ENCODE data around the gene RSRC1.
"Not testable (repeated sequence)": the region's sequence is repeated elsewhere in the genome, so short reads cannot be mapped to it uniquely, and the experiment has no call there.

RSRC1 gene

DNA sequence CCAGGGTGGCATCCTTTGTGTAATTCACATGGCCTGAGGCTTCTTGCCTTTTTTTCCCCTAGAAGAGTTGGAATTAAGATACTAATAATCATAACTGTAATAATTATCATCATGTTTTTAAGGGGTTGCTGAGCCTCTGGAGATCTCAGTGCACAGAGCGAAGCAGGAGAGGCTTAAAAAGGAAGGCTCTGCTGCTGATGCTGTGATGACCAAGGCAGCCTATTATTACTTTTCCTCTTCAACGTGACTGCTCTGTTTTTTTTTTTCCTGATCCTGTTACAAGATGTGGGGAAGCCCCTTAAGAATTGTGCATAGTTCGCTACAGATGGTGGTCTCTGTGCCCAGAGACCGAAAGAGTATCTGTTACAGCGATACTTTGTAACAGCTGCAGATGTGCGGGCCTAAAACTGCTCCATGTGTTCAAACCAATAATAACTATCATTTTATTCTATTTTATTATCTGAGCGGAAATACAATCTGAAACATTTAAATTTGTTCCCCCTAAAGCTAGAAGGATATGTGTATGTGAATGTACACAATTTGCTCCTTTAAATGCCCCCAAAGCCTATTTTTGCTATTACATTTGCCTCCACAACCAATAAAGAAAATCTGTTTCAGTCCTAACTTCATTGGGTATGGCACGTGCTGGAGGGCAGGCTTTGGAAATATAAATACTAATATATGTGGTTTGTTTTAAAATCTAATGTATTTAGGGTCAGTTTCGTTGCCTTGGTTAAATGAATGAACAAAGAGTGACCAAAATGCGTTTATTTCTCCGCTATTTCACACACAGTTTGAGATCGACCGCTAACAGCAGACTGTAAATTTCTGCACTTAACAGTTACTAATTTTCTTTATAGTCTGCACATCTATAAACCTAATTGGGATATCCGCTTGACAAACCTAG is 8.3 kb upstream of the RSRC1 start:
- DNase-seq (ENCODE audit: low read depth): no peak

DNA sequence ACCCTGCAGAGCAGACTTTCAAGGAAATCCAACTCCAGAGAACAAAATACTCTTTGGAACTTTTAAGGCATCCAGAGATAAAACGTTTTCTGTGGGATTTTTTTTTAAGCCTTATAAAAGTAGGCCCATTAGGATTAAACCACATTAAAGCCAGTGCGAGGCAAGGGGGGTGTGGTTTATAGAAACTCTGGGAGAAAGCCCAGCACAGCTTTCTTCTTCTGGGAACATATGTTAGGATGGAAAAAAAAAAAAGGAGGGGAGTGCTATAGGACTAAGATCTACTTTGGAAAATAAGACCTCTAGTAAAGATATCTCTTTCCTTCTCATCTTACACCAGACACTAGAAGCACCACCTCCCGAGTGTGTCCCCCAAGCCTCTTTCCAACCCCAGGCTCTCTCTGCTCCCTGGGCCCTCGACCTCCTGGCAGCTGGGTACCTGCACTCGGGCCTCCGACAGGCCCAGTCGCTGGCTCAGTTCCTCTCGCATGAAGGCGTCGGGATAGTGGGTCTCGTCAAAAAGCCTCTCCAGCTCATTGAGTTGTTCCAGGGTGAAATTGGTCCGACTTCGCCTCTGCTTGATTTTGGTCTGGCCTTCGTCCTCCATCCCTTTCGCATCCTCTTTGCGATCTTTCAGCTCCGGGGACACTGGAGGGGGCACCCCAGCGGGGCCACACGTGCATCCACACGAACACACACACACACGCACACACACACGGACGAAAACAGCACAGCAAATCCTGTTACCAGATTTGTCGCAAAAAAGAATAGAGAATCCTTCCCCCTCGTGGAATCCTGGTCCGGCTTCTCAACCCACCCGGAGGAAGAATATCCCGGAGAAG is 7.4 kb upstream of the RSRC1 start:
- DNase-seq (ENCODE audit: low read depth): no peak

DNA sequence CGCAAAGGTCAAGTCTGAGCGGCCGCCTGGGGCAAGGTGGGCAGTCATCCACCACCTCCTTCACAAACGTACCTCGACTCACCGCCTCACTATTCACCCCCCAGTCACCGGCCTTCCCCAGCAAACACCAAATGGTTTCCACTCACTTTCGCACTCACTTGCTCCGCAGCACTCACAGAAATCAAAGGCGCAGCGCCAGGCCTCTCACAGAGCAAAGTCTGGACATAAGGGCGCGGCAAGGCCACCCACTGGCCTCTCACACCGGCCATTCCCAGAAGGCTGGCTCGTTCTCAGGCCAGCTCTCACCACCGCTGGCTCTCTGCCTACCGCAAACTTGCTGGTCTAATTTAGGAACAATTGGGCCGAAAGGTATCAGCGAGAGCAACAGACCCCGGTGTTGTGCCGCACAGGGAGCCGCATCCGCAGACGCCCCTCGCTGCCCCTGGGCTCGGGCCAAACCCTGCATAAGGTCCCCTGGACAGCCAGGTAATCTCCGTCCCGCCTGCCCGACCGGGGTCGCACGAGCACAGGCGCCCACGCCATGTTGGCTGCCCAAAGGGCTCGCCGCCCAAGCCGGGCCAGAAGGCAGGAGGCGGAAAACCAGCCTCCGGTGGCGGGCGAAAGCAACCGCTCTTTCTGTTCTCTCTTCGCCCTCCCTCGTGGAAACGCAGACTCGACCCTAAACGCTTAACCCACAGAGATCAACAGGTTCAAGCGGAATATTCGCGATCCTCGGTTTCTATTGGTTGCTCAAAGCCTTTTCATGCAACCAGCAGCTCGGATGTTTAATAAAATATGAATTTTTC is 6.6 kb upstream of the RSRC1 start:
- DNase-seq (ENCODE audit: low read depth): no peak

DNA sequence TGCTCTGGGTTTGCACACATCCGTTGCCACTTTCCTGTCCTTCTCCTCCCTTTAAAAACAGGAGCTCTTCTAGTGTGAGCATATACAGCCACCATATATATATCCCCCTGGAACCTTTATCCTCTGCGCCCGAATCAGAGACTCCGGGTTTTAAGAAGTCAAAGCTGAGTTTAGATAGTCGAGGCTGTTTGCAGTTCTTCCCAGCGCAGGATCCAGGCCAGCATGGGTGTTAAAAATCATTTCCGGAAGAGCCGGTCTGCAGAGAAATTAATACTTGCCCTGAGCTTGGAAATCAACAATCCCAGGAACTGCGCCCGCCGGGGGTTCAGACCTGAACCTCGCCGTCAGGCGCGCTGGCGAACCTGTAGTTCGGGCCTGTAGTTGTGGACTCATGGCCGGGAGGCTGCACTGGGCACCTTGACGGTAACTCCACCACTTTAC is 6.0 kb upstream of the RSRC1 start:
- no peak for DNase-seq (ENCODE audit: low read depth)

DNA sequence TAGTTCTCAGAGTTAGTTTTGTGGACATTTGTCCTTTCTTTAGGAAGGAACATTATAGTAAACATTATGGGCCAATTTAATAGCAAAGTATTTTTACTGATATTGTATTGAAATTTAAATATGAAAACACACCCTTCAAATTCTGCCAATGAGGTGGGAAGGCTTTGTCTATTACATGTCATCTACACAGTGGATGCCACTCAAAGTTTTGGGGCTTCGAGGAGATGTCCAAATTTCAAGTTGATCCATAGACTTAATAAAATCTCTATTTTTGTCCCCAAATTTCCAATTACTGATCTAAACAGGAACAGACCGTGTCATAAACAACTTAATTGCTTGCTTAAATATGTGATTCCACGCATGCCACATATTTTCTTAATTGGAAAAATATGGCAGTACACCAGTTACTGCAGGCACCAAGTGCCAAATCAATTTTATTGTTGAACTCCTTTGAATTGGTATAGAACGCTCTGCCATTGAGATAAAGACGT is 5.4 kb upstream of the RSRC1 start:
- no peak for DNase-seq (ENCODE audit: low read depth)

DNA sequence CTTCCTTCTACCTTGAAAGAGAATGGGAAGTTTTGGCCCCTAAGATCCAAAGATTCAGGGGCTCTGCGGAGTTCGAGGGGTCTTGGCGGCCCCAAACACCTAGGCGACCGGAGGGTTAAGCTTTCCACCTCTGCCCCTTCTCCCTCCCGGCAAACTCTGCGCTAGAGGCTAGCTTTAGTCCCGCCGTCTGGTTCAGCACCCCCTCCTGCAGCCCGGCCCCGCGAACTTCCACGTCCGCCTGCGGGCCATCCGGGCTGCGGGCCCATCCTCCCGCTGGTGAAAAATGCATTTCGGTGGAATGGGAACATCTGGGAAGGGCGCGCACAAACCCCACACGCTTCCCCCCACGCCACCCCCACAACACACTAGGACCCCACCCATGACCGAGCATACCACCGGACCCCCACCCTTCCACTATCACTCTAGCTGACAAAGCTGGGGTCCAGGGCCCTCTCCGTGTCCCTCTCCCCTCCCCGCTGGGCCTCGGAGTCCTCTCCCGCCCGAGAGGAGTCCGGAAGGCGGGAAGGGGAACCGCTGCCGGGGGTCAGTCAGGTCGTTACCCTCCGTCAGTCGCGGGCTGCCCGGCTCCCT is 4.7 kb upstream of the RSRC1 start:
- DNase-seq (ENCODE audit: low read depth): no peak

DNA sequence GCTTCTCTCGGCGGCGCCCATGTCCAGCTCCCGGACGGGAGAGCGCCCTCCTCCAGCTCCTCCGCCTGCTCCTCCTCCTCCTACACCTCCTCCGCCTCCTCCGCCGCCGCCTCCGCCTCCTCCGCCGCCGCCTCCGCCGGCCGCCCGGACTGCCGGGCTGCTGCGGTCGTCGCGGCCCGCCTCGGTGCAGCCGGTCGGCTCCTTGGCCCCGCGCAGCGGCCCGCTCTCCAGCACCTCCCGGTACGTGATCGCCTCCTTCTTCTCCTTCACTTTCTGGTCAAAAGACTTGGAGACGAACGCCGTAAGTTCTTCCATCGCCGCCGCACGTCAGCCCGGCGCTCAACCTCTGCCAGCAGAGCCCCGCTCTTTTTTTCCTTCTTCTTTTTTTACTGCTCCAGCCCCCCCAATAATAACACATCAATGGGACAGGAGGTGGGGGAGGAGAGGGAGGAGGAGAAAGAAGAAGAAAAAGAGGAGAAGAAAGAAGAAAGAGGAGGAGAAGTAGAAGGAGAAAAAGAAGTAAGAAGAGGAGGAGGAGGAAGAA is 4.1 kb upstream of the RSRC1 start:
- no peak for DNase-seq (ENCODE audit: low read depth)

DNA sequence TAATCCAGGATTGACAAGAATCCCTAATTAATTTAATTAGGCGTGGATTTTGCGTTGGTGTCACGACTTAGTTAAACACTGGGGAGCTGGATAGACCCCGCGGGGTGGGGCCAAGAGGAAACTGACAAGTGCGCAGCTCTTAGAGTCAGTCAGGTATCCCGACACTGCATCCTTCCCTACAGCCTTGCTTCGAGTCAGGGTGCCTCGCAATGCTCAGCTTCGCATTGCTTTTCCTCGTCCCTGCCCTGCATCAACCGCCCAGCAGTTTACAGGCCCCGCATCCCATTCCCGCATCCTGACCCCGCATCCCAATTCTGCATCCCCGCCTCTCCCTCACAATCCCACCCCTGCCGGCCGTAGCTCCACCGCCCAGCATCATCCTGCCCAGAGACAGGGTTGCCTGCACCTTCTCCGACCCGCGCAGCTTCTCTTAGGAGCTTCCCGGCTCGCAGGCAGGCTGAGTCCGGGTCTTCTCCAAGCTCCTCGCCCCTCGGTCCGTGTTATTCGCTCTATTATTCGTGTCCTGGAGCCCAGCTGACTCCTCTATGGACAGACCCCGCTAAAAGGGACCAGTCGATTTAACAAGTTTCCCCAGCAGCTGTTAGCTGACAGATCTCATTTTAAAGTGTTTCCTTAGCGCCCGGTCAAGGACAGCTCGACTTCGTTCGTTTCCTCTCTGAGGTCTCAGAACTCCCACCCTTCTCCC is 3.0 kb upstream of the RSRC1 start:
- DNase-seq (ENCODE audit: low read depth): no peak

DNA sequence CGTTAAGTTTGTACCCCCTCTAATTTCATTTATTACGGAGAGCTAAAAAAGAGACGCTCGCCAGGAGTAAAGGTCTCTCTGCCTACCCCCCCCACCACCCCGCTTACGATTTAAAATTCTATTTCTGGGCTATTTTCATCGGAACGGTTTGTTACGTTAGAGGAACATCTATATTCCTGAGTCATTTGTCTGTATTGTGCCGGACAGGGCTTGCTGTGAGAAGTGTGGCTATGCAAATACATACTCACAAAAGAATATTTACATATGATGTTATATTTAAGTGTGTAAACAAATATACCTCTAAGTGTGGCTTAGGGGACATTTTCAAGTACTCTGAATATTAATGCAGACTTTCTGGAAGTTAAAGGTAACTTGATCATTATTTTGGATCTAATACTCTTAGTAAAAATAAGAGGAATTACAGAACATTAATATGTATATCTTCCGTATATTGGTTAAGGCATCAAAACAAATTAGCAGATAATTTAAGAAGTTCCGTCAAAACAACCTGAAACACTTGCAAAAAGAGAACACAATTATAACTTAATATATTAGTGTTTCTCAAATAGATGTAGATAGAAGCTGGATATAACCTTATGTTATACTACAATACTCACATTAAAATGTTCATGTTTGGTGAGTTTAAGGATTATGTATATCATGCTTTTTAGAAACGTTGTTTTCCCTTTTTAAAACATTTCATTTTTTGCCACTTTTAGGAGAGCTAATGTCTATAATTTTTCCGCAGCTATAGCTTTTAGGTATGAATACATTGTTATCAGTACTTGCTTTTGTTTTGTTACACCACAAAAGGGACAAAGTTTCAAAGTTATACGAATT is 2.1 kb upstream of the RSRC1 start:
- no peak for DNase-seq (ENCODE audit: low read depth)

DNA sequence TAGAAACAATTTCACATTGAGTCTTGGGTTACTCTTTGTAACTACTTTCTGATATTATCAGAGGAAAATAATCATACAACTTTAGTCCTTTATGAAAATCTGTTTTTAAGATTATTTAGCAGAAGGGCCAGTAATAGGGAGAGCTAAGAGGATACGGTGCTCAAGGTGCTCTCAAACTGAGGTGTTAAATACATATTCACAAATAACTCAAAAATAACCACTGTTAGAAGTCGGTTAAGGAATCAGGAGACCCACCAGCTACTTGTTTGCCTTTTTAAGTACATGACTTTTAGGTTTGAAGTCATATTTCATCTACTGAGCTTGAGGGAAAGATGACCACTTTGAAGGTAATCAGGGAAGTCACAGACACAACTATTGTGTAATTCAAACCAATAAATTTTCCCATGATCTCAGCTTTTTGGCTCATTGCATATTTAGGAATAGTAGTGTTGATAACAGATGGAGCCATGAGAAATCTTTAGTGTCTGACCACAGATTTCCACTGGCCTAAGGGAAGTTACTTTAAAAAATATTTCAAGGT is 1.4 kb upstream of the RSRC1 start:
- DNase-seq (ENCODE audit: low read depth): no peak

DNA sequence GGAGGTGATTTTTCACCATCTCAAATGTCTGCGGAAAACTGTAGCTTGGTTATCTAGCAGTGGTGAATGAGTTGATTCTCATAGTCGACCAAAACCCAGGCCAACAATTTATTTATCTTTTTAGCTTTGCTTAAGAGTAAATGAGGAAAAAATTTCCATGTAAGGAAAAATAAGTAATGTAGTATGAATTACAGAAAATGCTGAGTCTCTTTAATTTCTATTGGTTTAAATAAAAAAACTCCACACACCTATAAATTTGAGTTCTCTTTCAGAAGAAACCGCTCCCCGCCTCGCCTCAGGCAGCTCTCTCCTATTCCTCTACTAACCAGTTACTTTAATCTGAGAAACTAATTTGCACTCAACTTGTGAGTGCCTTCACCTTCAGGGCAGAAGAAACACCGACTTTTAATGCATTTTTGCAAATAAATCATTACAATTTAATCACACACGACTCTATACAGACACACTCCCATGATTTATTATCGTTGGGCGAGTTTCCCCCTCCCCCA is 540 bp upstream of the RSRC1 start:
- DNase-seq (ENCODE audit: low read depth): no peak

DNA sequence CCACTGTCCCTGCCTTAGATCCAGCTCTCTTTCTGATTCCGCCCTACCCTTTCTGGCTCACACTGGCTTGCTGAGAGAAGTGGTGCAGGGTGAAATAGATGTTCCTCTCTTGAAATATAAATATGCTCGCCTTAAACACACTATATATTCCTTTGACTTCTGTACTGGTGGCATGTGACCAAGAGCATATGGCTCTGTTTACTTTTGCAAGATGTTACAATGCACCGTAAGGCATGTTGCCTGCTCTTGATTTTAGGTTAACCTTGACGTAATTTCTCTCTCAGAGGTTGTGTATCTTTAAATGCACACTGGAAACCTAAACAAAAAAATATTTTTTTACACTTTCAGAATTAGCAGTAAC is 749 bp downstream of the RSRC1 start:
- DNase-seq (ENCODE audit: low read depth): no peak

DNA sequence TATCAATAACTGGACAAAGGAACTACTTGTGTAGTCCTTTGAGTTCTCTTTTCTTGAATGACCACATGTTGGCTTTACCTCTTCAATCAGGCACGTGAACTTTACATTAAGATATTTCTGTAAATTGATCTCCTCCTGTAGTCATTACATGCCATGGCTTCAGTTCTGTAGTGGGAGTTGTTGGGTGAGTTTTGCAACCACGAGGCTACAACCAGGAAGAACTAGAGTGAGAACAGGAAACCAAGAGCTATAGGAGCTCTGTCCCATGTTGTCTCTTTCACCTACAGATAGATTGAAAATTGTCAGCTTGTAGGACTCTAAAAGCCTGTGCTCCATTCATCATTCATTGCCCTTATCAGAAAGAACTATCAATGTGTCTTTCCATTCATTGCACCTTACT is 2.0 kb downstream of the RSRC1 start:
- no peak for DNase-seq (ENCODE audit: low read depth)

DNA sequence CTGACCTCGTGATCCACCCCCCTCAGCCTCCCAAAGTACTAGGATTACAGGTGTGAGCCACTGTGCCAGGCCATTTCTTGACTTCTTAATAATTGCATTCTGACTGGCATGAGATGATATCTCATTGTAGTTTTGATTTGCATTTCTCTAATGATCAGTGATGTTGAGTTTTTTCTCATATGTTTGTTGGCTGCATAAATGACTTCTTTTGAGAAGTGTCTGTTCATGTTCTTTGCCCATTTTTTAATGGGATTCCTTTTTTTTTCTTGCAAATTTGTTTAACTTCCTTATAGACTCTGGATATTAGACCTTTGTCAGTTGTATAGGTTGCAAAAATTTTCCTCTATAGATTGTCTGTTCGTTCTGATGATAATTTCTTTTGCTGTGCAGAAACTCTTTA is 3.7 kb downstream of the RSRC1 start:
- not testable (repeated sequence) for DNase-seq (ENCODE audit: low read depth)

DNA sequence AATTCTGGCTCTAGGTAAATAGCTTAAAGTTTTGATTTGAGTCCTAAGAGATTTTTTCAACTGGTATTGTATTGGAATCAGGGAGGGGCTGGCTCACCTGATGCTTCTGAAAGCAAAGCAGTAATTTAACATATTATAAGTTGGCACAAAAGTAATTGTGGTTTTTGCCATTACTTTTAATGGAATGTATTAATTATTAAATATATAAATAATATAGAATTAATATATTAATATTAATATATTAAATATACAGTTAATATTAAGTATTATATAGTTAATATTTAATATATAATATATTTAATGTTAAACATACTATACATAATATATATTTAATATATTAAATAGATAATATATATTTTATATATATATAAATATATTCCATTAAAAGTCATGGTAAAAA is 10.4 kb downstream of the RSRC1 start:
- DNase-seq (ENCODE audit: low read depth): no peak

DNA sequence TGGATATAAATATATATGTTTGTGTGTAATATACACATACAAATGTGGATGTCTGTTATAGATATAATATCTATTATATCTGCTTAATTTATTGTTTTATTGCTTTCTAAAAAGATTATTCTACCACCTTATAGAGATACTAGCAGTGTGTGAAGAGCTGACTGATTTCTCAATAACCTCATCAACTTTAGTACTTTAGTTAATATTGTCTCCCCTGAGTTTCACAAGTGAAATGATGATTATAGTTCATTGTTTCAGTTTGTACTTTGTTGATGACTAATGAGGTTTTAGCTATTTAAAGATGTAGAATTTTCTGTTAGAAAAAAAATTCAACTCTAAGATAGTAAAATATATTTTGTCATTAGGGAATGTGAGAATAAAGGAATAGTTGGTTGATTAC is 11.4 kb downstream of the RSRC1 start:
- no peak for DNase-seq (ENCODE audit: low read depth)

DNA sequence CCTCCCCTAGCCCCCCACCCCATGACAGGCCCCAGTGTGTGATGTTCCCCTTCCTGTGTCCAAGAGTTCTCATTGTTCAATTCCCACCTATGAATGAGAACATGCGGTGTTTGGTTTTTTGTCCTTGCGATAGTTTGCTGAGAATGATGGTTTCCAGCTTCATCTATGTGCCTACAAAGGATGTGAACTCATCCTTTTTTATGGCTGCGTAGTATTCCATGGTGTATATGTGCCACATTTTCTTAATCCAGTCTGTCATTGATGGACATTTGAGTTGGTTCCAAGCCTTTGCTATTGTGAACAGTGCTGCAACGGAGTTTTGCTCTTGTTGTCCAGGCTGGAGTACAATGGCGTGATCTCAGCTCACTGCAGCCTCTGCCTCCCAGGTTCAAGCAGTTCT is 12.8 kb downstream of the RSRC1 start:
- not testable (repeated sequence) for DNase-seq (ENCODE audit: low read depth)

DNA sequence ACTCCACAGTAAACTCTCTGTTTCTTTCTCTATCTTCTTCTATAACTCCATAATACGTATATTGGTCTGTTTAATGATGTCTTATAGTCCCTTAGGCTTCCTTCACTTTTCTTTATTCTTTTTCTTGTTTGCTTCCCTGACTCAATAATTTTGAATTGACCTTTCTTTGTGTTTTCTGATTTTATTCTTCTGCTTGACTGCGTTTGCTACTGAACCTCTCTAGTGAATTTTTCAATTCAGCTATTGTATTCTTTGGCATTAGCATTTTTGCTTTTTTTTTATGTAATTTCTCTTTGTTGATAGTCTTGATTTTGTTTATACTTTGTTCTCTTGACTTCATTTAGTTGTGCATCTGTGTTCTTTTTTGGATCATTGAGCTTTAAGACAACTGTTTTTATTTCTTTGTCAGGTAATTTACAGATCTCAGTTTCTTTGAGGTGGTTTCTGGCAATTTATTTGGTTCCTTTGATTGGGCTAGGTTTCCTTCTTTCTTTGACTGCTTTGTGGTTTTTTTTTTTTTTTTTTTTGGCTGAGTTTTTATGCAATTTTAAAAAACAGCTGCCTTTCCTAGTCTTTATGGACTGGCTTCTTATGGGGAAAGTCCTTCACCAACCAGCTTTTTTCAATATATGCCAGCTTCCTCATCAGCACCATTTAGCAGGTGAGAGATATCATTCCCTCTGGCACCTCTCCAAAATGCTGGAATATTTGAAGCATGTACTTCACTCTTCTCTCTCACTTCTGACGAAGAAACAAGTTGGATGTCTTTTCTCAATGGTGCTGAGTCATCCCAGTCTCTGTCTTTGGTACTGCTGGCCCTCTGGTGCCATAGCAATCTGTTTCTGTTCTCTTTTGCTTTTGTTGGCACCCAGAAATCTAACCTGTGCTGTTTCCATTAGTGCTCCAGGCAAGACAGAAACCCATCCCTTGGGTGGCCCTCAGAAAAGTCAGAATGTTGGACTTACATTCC is 17.6 kb downstream of the RSRC1 start:
- DNase-seq (ENCODE audit: low read depth): no peak
